ENCODE results near the gene FCRL3. TPM values are rescaled to one million over a fixed set of nuclear protein-coding genes. Genes with fewer than 3 reads are reported as not detected.

FCRL3 gene
- total and polyA plus RNA-seq, 2 experiments from 2014 or later, result not detected

- no peaks in the 10 kb centered on the region for H3K9me2 ChIP-seq (ENCODE audit: insufficient read depth)
- no peaks in the 10 kb centered on the region for H3K79me2 ChIP-seq (ENCODE audit: insufficient read depth)
- H3K4me1 ChIP-seq (ENCODE audit: insufficient read depth), result no peaks in the 10 kb centered on the region
- H4K20me1 ChIP-seq (ENCODE audit: insufficient read depth), result no peaks in the 10 kb centered on the region
- no peak overlapping the region for H3K27ac ChIP-seq
- H3K27me3 ChIP-seq (replicated peaks; ENCODE audit: insufficient read depth), result peaks cover 9% of the 10 kb centered on the region; the same call in 1 of the 2 replicates
- H3K36me3 ChIP-seq (ENCODE audit: low read depth), result no peaks in the 10 kb centered on the region
- in situ Hi-C loops (cut with MboI), result no loop called here
- H3K9ac ChIP-seq, result no peak overlapping the region
- no peak overlapping the region for H3K4me2 ChIP-seq (ENCODE audit: unreplicated experiment)
- no peak for TF ChIP-seq EZH2phosphoT487 (IDR thresholded peaks at IDR 0.05; ENCODE audit: insufficient read depth, low read depth)
- no peak for TF ChIP-seq EZH2 (IDR thresholded peaks at IDR 0.05; ENCODE audit: insufficient read depth, poor library complexity, severe bottlenecking)
- no peaks in the 10 kb centered on the region for H3K9me3 ChIP-seq (ENCODE audit: low read depth)
- 11 to 21% methylated on average over 4 of the region's 4 CpGs for WGBS, 2 experiments (ENCODE audit: low coverage in 1 of 2, low lambda C conversion rate in 2 of 2, missing lambda C conversion rate in 2 of 2)
- H3K4me3 ChIP-seq, result no peak overlapping the region
- no peak overlapping the region for H2AFZ ChIP-seq
- DNase-seq, result no peak
- no peaks in the 10 kb centered on the region for H3F3A ChIP-seq (ENCODE audit: insufficient read depth)
Measured at GRCh38 chr1:157703981-157704380, 3.4 kb upstream of the FCRL3 start.

GRCh38 chr1:157702308-157702825 is 1.8 kb upstream of the FCRL3 start:
- 21 to 23% methylated on average over 5 of the region's 5 CpGs for WGBS, 2 experiments (ENCODE audit: low coverage in 1 of 2, low lambda C conversion rate in 2 of 2, missing lambda C conversion rate in 2 of 2)
- no peaks in the 10 kb centered on the region for H4K20me1 ChIP-seq (ENCODE audit: insufficient read depth)
- H3K9me3 ChIP-seq (ENCODE audit: low read depth), result no peaks in the 10 kb centered on the region
- no peak for DNase-seq
- in situ Hi-C loops (cut with MboI), result no loop called here
- H3K4me2 ChIP-seq (ENCODE audit: unreplicated experiment), result no peak overlapping the region
- no peak overlapping the region for H2AFZ ChIP-seq
- no peaks in the 10 kb centered on the region for H3K79me2 ChIP-seq (ENCODE audit: insufficient read depth)
- peaks cover 9% of the 10 kb centered on the region; the same call in 1 of the 2 replicates for H3K27me3 ChIP-seq (replicated peaks; ENCODE audit: insufficient read depth)
- no peaks in the 10 kb centered on the region for H3K36me3 ChIP-seq (ENCODE audit: low read depth)
- no peak for TF ChIP-seq EZH2phosphoT487 (IDR thresholded peaks at IDR 0.05; ENCODE audit: insufficient read depth, low read depth)
- no peak for TF ChIP-seq EZH2 (IDR thresholded peaks at IDR 0.05; ENCODE audit: insufficient read depth, poor library complexity, severe bottlenecking)
- no peak overlapping the region for H3K4me3 ChIP-seq
- no peaks in the 10 kb centered on the region for H3K9me2 ChIP-seq (ENCODE audit: insufficient read depth)
- H3K27ac ChIP-seq, result no peak overlapping the region
- no peaks in the 10 kb centered on the region for H3K4me1 ChIP-seq (ENCODE audit: insufficient read depth)
- H3F3A ChIP-seq (ENCODE audit: insufficient read depth), result no peaks in the 10 kb centered on the region
- H3K9ac ChIP-seq, result no peak overlapping the region

- Histone ChIP-seq H3K27me3 (replicated peaks; ENCODE audit: insufficient read depth) (peaks cover 9% of the 10 kb centered on the region; the same call in 1 of the 2 replicates), H2AFZ (no peak overlapping the region), H3F3A (ENCODE audit: insufficient read depth) (no peaks in the 10 kb centered on the region), H3K9ac (no peak overlapping the region), H3K9me3 (ENCODE audit: low read depth) (no peaks in the 10 kb centered on the region), H3K4me1 (ENCODE audit: insufficient read depth) (no peaks in the 10 kb centered on the region), H3K9me2 (ENCODE audit: insufficient read depth) (no peaks in the 10 kb centered on the region), H3K79me2 (ENCODE audit: insufficient read depth) (no peaks in the 10 kb centered on the region), H4K20me1 (ENCODE audit: insufficient read depth) (no peaks in the 10 kb centered on the region), H3K36me3 (ENCODE audit: low read depth) (no peaks in the 10 kb centered on the region), H3K4me2 (ENCODE audit: unreplicated experiment) (no peak overlapping the region), H3K27ac (no peak overlapping the region), H3K4me3 (no peak overlapping the region)
- in situ Hi-C loops (cut with MboI), result no loop called here
- WGBS, 2 experiments (ENCODE audit: low coverage in 1 of 2, low lambda C conversion rate in 2 of 2, missing lambda C conversion rate in 2 of 2), result 14 to 26% methylated on average over 5 of the region's 5 CpGs
- TF ChIP-seq EZH2 (IDR thresholded peaks at IDR 0.05; ENCODE audit: insufficient read depth, poor library complexity, severe bottlenecking) (no peak), EZH2phosphoT487 (IDR thresholded peaks at IDR 0.05; ENCODE audit: insufficient read depth, low read depth) (no peak)
- no peak for DNase-seq
Measured at GRCh38 chr1:157700305-157700704, 264 bp downstream of the FCRL3 start.

- no peaks in the 10 kb centered on the region for H3K9me3 ChIP-seq (ENCODE audit: low read depth)
- no peaks in the 10 kb centered on the region for H3K9me2 ChIP-seq (ENCODE audit: insufficient read depth)
- WGBS, 2 experiments (ENCODE audit: low coverage in 1 of 2, low lambda C conversion rate in 2 of 2, missing lambda C conversion rate in 2 of 2), result 24 to 25% methylated on average over 4 of the region's 4 CpGs
- no peak for DNase-seq
- no peak overlapping the region for H3K9ac ChIP-seq
- H3K4me3 ChIP-seq, result no peak overlapping the region
- H2AFZ ChIP-seq, result no peak overlapping the region
- H3K79me2 ChIP-seq (ENCODE audit: insufficient read depth), result no peaks in the 10 kb centered on the region
- H3K27ac ChIP-seq, result no peak overlapping the region
- H3K36me3 ChIP-seq (ENCODE audit: low read depth), result no peaks in the 10 kb centered on the region
- H3K4me2 ChIP-seq (ENCODE audit: unreplicated experiment), result no peak overlapping the region
- H3K27me3 ChIP-seq (replicated peaks; ENCODE audit: insufficient read depth), result peaks cover 9% of the 10 kb centered on the region; the same call in 1 of the 2 replicates
- no peak for TF ChIP-seq EZH2 (IDR thresholded peaks at IDR 0.05; ENCODE audit: insufficient read depth, poor library complexity, severe bottlenecking)
- no peak for TF ChIP-seq EZH2phosphoT487 (IDR thresholded peaks at IDR 0.05; ENCODE audit: insufficient read depth, low read depth)
- in situ Hi-C loops (cut with MboI), result no loop called here
- no peaks in the 10 kb centered on the region for H4K20me1 ChIP-seq (ENCODE audit: insufficient read depth)
- H3K4me1 ChIP-seq (ENCODE audit: insufficient read depth), result no peaks in the 10 kb centered on the region
- H3F3A ChIP-seq (ENCODE audit: insufficient read depth), result no peaks in the 10 kb centered on the region
Measured at GRCh38 chr1:157697781-157698569, 2.6 kb downstream of the FCRL3 start.

Measured in GM23248 (cell line).